ENCODE results near the gene MSH3.
A peak's percentile ranks its signal among the peaks of the same experiment; 100 is the strongest.

Gene MSH3

GRCh38 chr5:80919678-80920196, 265.3 kb downstream of the MSH3 start:
- peak; percentile 57 for DNase-seq

- no peak for DNase-seq
These were observed 265.9 kb downstream of the MSH3 start for GRCh38 chr5:80920333-80920732.

- DNase-seq = no peak
These were observed 266.6 kb downstream of the MSH3 start for GRCh38 chr5:80921026-80921425.

- DNase-seq = no peak
These were observed 271.5 kb downstream of the MSH3 start for GRCh38 chr5:80925931-80926330.

Measured in fibroblast of skin of back (primary cell).